ENCODE measurements around the gene CWC27.
A peak's percentile ranks its signal among the peaks of the same experiment; 100 is the strongest.

CWC27 gene

DNA sequence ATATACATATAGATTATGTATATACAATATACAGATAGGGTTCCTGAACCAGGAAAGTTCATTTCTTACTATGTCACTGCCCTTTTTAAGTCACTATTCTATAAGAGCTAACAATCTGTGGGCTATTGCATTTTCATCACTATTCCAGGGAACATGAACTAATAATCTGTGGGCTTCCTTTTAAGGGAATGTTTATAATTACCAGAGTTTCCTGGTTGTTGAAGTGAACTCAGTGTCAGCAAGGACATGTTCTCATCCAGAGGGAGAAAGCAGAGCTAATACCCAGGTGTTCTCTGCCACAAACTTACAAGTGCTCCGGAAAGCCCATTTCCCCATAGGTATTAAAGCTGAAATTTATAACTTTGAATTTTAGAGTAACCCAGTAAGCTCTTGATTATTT lies 69.6 kb downstream of the CWC27 start:
- H2BK12ac ChIP-seq (ENCODE audit: low read length in 2 of 2): no peak overlapping the region
- H2BK120ac ChIP-seq (ENCODE audit: low read depth, low read length): no peak overlapping the region

GRCh38 chr5:64838803-64839202 lies 70.1 kb downstream of the CWC27 start:
- Histone ChIP-seq H3K4ac (ENCODE audit: low read depth in 1 of 2, low read length in 2 of 2) (no peak overlapping the region), H2BK120ac (ENCODE audit: low read depth, low read length) (no peak overlapping the region), H2AFZ (ENCODE audit: low read depth, low read length) (no peak overlapping the region), H3K9me3 (ENCODE audit: control insufficient read depth, low read length) (peaks cover 5% of the 10 kb centered on the region), H2BK15ac (ENCODE audit: low read depth, poor library complexity, severe bottlenecking) (no peak overlapping the region), H2BK5ac (ENCODE audit: low read depth, low read length, poor library complexity, severe bottlenecking) (no peak overlapping the region), H3K79me1 (replicated peaks; ENCODE audit: low read length, poor library complexity, severe bottlenecking) (peaks cover 1% of the 10 kb centered on the region), H3K14ac (ENCODE audit: low read length in 2 of 2) (no peak overlapping the region), H3K9ac (ENCODE audit: low read length) (no peak overlapping the region), H3K4me3 (ENCODE audit: insufficient read depth in 1 of 2, low read depth in 1 of 2, low read length in 2 of 2) (no peak overlapping the region), H3K23ac (ENCODE audit: low read length in 2 of 2) (no peak overlapping the region), H3K27me3 (ENCODE audit: control insufficient read depth in 1 of 2, insufficient read depth in 1 of 2, low read length in 2 of 2) (no peaks in the 10 kb centered on the region), H3K36me3 (ENCODE audit: control insufficient read depth in 1 of 2, insufficient read depth in 2 of 2, low read depth in 1 of 2, low read length in 2 of 2) (peaks cover 2 to 8% of the 10 kb centered on the region in 2 experiments), H2BK12ac (ENCODE audit: low read length in 2 of 2) (no peak overlapping the region), H3K27ac (ENCODE audit: low read length, poor library complexity, severe bottlenecking) (no peak overlapping the region), H3K4me1 (ENCODE audit: control insufficient read depth, insufficient read depth, low read depth, low read length) (no peaks in the 10 kb centered on the region), H3K18ac (ENCODE audit: low read depth in 1 of 2, low read length in 2 of 2) (no peak overlapping the region), H2AK5ac (ENCODE audit: low read length, severe bottlenecking) (no peak overlapping the region), H4K8ac (ENCODE audit: low read length) (no peak overlapping the region), H3K4me2 (ENCODE audit: low read length, poor library complexity, severe bottlenecking) (no peak overlapping the region), H4K91ac (ENCODE audit: low read length) (no peak overlapping the region)
- no peak for DNase-seq

More for the DNA sequence above, 69.6 kb downstream of the CWC27 start:
- no peaks in the 10 kb centered on the region for H3K4me1 ChIP-seq (ENCODE audit: control insufficient read depth, insufficient read depth, low read depth, low read length)
- H3K4me3 ChIP-seq (ENCODE audit: insufficient read depth in 1 of 2, low read depth in 1 of 2, low read length in 2 of 2): no peak overlapping the region
- H2BK15ac ChIP-seq (ENCODE audit: low read depth, poor library complexity, severe bottlenecking): no peak overlapping the region
- H3K9me3 ChIP-seq (ENCODE audit: control insufficient read depth, low read length): peaks cover 5% of the 10 kb centered on the region
- H3K79me1 ChIP-seq (replicated peaks; ENCODE audit: low read length, poor library complexity, severe bottlenecking): peaks cover 1% of the 10 kb centered on the region
- no peak overlapping the region for H4K91ac ChIP-seq (ENCODE audit: low read length)
- no peak overlapping the region for H3K18ac ChIP-seq (ENCODE audit: low read depth in 1 of 2, low read length in 2 of 2)
- DNase-seq: peak; percentile 52
- H3K27ac ChIP-seq (ENCODE audit: low read length, poor library complexity, severe bottlenecking): no peak overlapping the region
- H3K4me2 ChIP-seq (ENCODE audit: low read length, poor library complexity, severe bottlenecking): no peak overlapping the region
- no peak overlapping the region for H3K14ac ChIP-seq (ENCODE audit: low read length in 2 of 2)
- H3K27me3 ChIP-seq (ENCODE audit: control insufficient read depth in 1 of 2, insufficient read depth in 1 of 2, low read length in 2 of 2): no peaks in the 10 kb centered on the region
- H2BK5ac ChIP-seq (ENCODE audit: low read depth, low read length, poor library complexity, severe bottlenecking): no peak overlapping the region
- H3K4ac ChIP-seq (ENCODE audit: low read depth in 1 of 2, low read length in 2 of 2): no peak overlapping the region
- no peak overlapping the region for H3K23ac ChIP-seq (ENCODE audit: low read length in 2 of 2)
- H3K36me3 ChIP-seq (ENCODE audit: control insufficient read depth in 1 of 2, insufficient read depth in 2 of 2, low read depth in 1 of 2, low read length in 2 of 2): peaks cover 0 to 8% of the 10 kb centered on the region in 2 experiments
- WGBS: no CpG with 5 or more reads among the region's 1 CpG
- no peak overlapping the region for H2AFZ ChIP-seq (ENCODE audit: low read depth, low read length)
- H2AK5ac ChIP-seq (ENCODE audit: low read length, severe bottlenecking): no peak overlapping the region
- no peak overlapping the region for H4K8ac ChIP-seq (ENCODE audit: low read length)
- H3K9ac ChIP-seq (ENCODE audit: low read length): no peak overlapping the region

DNA sequence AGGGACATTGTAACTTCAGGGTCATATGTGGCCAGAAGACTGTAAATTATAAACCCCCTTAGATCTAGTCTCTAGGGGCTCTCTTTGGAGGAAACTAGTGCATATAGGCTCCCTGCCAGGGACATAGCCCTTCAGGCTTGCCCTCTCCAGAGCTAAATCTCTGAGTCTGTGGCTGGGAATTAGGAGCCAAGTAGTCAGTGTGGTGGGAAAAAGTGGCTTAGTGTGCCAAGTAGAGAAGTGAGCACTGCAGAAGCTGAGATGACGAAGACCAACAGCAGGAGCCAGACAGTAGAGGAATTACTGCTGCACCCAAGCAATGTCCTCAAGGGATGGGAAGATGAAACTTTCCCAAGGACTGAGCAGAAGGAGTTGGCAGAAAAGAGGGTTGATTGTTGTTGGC lies 71.2 kb downstream of the CWC27 start:
- H2BK15ac ChIP-seq (ENCODE audit: low read depth, poor library complexity, severe bottlenecking): no peak overlapping the region
- no peak overlapping the region for H2BK12ac ChIP-seq (ENCODE audit: low read length in 2 of 2)
- no peak overlapping the region for H3K4me3 ChIP-seq (ENCODE audit: insufficient read depth in 1 of 2, low read depth in 1 of 2, low read length in 2 of 2)
- DNase-seq: no peak
- H3K4ac ChIP-seq (ENCODE audit: low read depth in 1 of 2, low read length in 2 of 2): no peak overlapping the region
- no peaks in the 10 kb centered on the region for H3K27me3 ChIP-seq (ENCODE audit: control insufficient read depth in 1 of 2, insufficient read depth in 1 of 2, low read length in 2 of 2)
- H3K27ac ChIP-seq (ENCODE audit: low read length, poor library complexity, severe bottlenecking): no peak overlapping the region
- no peak overlapping the region for H2BK120ac ChIP-seq (ENCODE audit: low read depth, low read length)
- peaks cover 1% of the 10 kb centered on the region for H3K79me1 ChIP-seq (replicated peaks; ENCODE audit: low read length, poor library complexity, severe bottlenecking)
- no peak overlapping the region for H2AFZ ChIP-seq (ENCODE audit: low read depth, low read length)
- H4K91ac ChIP-seq (ENCODE audit: low read length): no peak overlapping the region
- H2AK5ac ChIP-seq (ENCODE audit: low read length, severe bottlenecking): no peak overlapping the region
- H3K4me2 ChIP-seq (ENCODE audit: low read length, poor library complexity, severe bottlenecking): no peak overlapping the region
- no peak overlapping the region for H3K23ac ChIP-seq (ENCODE audit: low read length in 2 of 2)
- no peak overlapping the region for H3K9ac ChIP-seq (ENCODE audit: low read length)
- peaks cover 14% of the 10 kb centered on the region for H3K9me3 ChIP-seq (ENCODE audit: control insufficient read depth, low read length)
- peaks cover 6 to 12% of the 10 kb centered on the region in 2 experiments for H3K36me3 ChIP-seq (ENCODE audit: control insufficient read depth in 1 of 2, insufficient read depth in 2 of 2, low read depth in 1 of 2, low read length in 2 of 2)
- 89% methylated on average over 1 of the region's 1 CpG for WGBS
- H3K18ac ChIP-seq (ENCODE audit: low read depth in 1 of 2, low read length in 2 of 2): no peak overlapping the region
- H3K14ac ChIP-seq (ENCODE audit: low read length in 2 of 2): no peak overlapping the region
- H3K4me1 ChIP-seq (ENCODE audit: control insufficient read depth, insufficient read depth, low read depth, low read length): no peaks in the 10 kb centered on the region
- H2BK5ac ChIP-seq (ENCODE audit: low read depth, low read length, poor library complexity, severe bottlenecking): no peak overlapping the region
- peak overlapping the region; percentile 65 for H4K8ac ChIP-seq (ENCODE audit: low read length)

- no peaks in the 10 kb centered on the region for H3K27me3 ChIP-seq (ENCODE audit: control insufficient read depth in 1 of 2, insufficient read depth in 1 of 2, low read length in 2 of 2)
- no peak for DNase-seq
- H3K36me3 ChIP-seq (ENCODE audit: control insufficient read depth in 1 of 2, insufficient read depth in 2 of 2, low read depth in 1 of 2, low read length in 2 of 2): peaks cover 8 to 16% of the 10 kb centered on the region in 2 experiments
- no peak overlapping the region for H3K9ac ChIP-seq (ENCODE audit: low read length)
- H2AK5ac ChIP-seq (ENCODE audit: low read length, severe bottlenecking): no peak overlapping the region
- WGBS: 85% methylated on average over 1 of the region's 1 CpG
- peaks cover 24% of the 10 kb centered on the region for H3K9me3 ChIP-seq (ENCODE audit: control insufficient read depth, low read length)
- no peaks in the 10 kb centered on the region for H3K4me1 ChIP-seq (ENCODE audit: control insufficient read depth, insufficient read depth, low read depth, low read length)
- peaks cover 1% of the 10 kb centered on the region for H3K79me1 ChIP-seq (replicated peaks; ENCODE audit: low read length, poor library complexity, severe bottlenecking)
- H3K4ac ChIP-seq (ENCODE audit: low read depth in 1 of 2, low read length in 2 of 2): no peak overlapping the region
- H3K14ac ChIP-seq (ENCODE audit: low read length in 2 of 2): no peak overlapping the region
- H2BK120ac ChIP-seq (ENCODE audit: low read depth, low read length): no peak overlapping the region
- no peak overlapping the region for H3K4me2 ChIP-seq (ENCODE audit: low read length, poor library complexity, severe bottlenecking)
- H2BK12ac ChIP-seq (ENCODE audit: low read length in 2 of 2): no peak overlapping the region
- no peak overlapping the region for H2BK5ac ChIP-seq (ENCODE audit: low read depth, low read length, poor library complexity, severe bottlenecking)
- H2BK15ac ChIP-seq (ENCODE audit: low read depth, poor library complexity, severe bottlenecking): no peak overlapping the region
- no peak overlapping the region for H3K18ac ChIP-seq (ENCODE audit: low read depth in 1 of 2, low read length in 2 of 2)
- H4K91ac ChIP-seq (ENCODE audit: low read length): no peak overlapping the region
- no peak overlapping the region for H3K23ac ChIP-seq (ENCODE audit: low read length in 2 of 2)
- H2AFZ ChIP-seq (ENCODE audit: low read depth, low read length): no peak overlapping the region
- no peak overlapping the region for H4K8ac ChIP-seq (ENCODE audit: low read length)
- H3K4me3 ChIP-seq (ENCODE audit: insufficient read depth in 1 of 2, low read depth in 1 of 2, low read length in 2 of 2): no peak overlapping the region
- H3K27ac ChIP-seq (ENCODE audit: low read length, poor library complexity, severe bottlenecking): no peak overlapping the region
Measured at GRCh38 chr5:64840958-64841357, 72.2 kb downstream of the CWC27 start.

Measured in mesenchymal stem cell (in vitro differentiated cells and primary cell).